HG02970 (cell line): ENCODE results near the gene SREBF2.
"Not testable (repeated sequence)": the region's sequence is repeated elsewhere in the genome, so short reads cannot be mapped to it uniquely, and the experiment has no call there.

ENCODE experiments used
- ATAC-seq: cut with Tn5 transposase; IDR thresholded peaks from one replicate; pipeline ENCODE4 v1.9.1; 2021; ENCODE audit warnings: mild to moderate bottlenecking, moderate library complexity, moderate number of reproducible peaks; ENCODE audit not compliant: unreplicated experiment, low FRiP score

Gene SREBF2

DNA sequence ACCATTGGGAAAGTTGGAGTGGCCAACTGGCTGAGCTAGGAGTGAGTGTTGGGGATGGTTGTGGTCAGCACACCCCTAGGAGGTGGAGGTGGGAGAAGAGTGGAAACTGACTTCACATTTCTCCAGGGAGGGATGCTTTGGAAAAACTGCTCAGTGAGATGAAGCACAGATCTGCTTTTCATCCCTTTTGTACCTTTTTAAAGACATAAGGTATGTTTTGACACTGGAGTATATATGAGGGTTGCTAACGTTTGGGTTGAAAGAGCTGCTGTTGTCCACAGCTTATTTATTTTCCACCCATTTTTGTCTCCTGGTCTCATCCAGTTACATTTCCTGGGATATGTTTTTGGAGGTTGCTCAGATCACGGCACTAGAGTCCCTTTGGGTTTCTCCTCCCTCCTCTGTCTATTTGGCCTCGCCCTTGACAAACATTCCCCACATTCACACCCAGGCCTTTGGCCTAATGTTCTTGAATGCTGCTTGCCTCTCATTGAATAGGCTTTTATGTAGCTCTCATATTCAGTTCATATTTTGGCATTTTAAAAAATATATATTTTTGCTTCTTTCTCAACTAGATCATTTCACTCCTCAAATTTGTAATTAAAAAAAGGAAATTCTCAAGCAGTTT lies 8.3 kb downstream of the SREBF2 start:
- no peak for ATAC-seq

DNA sequence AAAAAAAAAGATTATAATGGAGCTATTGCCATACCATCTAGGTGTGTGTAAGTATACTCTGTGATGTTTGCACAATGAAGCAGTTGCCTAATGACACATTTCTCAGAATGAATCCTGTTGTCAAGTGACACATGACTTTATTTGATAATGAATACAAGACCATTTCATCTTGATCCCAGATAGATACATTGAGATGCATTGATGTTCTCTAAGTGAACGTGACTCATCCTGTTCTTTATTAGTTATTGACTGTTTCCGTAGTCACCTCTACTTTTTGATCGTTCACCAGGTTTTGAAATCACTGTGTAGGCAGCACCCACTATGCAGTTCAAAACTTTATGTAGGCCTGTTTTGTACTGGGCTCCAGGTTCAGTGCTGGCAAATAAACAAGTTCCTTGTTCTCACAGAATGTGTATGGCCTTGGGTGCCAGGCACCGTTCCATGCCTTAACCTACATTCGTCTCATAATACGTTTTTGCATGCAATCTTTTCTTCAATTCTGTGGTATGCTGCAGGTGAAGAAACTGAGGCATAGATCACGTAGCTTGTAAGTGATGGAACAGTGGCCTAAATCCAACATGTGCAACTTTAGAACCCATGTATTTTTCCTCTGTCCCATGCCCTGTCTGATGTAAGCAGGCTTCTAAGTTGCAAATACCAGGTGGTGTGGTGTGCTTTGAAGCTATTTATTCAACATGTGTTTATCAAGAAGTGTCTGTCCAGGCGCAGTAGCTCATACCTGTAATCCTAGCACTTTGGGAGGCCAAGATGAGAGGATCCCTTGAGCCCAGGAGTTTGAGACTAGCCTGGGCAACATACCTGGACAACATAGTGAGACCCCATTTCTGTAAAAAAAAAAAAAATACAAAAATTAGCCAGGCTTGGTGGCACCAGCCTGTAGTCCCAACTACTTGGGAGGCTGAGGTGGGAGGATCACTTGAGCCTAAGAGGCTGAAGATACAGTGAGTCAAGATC lies 10.4 kb downstream of the SREBF2 start:
- no peak for ATAC-seq

DNA sequence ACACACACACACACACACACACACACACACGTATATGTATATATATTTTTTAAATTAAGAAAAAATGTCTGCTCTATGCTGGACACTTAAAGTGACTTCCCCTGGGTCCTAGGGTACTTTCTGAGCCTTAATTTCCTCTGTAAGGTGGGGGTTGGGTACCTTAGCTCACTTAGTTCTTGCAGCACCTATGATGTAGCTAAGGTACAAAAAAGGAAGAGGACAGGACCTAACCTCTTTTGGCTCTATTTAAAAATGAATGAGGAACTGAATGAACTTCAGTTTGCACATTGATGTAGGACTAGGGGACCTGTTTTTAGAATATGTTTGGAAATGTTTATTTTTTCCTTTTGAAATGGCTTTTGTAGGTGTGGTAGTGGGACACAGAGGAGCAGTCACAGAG lies 11.1 kb downstream of the SREBF2 start:
- no peak for ATAC-seq

DNA sequence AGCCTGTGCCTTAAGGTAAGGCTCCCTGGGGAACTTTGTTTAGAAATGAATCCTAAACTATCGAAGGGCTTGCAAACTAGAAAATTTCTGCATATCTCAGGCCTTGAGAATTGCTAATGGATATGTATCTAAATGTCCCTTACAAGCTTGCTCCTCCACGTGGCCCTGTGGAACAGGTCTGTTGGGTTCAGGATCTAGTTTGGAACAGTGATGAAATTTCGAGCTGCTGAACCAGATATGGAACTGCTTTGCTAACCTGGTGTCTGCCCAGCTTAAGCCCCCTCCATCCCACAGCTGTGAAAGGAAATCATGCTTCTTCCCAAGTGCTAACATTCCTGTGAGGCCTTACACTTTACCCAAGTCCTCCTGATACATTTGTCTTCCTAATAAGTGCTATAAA lies 11.6 kb downstream of the SREBF2 start:
- ATAC-seq = no peak

DNA sequence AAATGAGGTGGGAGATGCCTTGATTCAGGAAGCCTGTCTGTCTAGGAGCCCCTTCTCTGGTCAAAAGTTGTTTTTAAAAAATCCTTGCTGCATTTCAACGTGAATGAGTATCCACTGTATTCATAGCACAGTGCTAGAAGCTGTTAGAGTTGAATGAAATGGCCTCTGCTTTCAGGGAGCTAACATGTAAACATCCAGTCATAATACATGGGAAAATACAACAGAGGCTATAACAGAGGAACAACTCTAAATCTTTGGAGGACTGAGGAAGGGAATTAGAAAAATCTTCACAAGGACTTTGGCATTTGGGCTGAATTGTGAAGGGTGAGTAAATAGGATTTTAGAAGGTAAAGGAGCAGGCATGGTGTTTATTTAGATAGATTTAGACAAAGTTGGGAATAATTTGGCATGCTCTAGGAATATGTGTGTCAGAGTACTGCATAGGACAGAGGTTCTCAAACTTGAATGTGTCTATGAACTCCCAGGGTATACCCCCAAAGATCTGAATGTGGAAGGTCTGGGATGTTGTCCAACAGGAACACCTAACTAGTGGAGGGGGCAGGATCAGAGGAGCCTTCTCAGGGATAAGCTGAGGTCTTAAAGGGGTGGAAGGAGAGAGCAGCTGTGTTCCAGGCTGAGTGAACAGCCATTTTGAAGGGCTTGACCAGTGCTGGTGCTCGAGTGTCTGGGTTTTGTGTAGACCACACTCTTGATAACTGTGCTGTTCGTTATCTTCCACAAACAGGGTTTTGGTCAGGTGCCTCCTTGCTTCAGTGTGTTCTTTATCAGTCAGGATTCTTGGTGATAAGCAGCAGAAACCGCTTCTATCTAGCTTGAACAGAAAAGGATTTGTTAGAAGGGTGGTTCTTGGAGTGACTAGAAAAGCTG lies 12.7 kb downstream of the SREBF2 start:
- ATAC-seq = no peak

DNA sequence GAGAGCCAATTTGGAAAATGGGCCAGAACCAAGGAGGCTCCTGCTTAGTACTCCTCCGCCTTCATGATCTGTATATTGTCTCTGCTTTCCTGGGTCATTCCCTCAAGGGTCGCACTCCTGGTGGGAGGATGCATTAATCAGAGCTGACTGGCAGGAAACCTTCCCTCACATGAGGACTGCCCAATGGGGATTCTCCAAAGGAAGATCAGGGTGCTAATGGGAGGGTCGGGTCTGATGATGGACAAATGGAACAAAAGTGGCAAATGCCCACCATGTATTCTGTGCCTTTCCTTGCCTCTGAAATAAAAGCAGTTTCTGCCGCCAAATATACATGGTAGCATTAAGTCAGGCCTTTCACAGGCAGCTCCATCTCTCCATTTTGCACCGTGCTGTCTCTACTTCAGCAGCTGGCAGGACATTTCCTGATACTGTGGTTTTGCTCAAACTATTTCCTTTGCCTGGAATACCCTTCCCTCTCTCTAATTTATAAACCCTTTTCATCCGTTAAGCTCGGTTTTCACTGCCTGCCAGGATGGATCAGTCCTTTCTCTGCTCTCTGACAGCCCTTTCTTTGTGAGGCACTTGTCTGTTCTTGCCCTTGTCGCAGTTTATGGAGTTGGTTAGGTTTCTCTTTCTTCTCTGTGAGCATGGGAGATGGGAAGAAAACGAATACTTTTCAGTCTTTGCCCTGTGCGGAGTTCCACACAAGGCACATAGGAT lies 13.5 kb downstream of the SREBF2 start:
- no peak for ATAC-seq

DNA sequence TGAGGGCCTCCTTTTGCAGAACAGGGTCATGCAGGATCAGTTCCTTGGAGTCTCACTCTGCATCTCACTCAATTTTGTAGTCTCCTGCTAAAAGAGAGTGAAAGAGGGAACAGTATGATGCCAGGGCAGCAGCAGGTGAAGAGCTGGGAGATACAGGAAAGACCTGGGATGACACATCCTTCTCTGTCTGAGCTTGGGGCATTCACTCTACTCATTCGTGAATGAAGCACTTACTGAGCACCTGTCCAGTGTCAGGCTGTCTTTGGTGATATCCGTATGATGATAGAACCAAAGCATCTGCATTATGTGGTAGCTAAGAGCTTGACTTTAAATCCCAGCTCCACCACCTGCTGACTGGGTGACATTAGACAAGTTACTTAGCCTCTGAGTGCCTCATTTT lies 14.4 kb downstream of the SREBF2 start:
- no peak for ATAC-seq

DNA sequence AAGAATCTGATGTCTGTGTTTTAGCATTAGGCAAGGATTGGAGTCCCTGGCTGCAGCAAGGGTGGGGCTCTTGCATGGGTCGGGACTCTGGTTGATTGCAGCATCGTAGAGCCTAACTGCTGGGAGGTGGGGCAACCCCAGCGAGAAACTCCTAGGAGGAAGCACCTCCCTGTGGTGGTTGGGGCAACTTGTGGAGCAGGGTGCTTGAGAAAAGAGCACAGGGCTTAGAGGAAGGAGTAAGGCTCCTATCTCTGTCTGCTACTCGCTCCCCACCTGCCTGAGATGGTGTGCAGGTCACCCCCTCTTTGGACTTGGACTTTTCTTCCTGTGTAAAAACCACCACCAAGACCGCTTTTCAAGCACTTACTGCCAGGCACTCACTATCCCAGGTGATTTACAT lies 15.6 kb downstream of the SREBF2 start:
- ATAC-seq = no peak

DNA sequence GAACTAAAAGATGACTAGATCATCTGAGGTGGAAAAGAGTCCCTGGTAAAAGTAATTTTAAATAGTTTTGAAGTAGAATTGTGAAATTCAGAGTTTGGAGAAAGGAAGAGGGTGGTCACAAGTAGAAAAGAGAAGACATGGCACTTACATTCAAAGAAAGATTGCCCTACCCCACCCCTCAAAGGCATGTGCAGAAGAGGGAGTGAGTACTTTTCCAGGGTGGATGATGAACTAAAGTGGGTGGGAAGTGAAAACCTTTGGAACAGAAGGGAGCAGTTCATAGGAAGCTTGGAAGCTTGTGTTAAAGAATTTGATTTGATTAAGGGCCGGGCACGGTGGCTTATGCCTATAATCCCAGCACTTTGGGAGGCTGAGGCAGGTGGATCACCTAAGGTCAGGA lies 23.6 kb downstream of the SREBF2 start:
- ATAC-seq = no peak

DNA sequence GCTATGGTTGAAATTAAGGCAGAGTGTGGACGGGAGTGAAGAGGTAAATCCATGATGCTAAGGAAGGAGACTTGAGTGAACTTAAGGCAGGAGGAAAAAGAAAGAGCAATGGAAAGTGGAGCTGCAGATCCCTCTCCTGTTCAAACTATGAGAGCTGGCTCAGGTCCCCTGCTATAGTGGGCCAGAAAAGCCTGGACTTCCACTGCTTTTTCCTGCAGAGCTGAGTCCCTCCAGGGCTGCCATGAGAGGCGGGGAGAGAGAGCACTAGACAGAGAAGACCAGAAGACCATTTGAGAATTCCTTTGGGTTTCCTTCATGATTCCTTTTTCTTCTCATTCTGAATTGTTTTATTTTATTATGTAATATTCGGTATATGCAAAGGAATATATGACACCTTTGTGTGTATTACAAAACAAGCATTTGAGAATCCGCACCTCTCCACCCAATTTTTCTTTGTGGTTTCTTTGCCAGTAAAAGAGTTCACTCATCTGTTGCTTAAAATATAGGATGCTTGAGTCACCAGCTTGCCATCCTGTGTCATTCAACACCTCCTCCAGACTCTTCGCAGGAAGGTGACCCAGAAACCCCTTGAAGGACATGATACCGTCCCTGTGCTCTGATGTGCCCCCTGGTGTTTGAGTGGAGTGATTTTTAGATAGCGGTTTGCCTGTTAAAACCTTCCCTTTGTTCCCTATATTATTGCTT lies 24.4 kb downstream of the SREBF2 start:
- no peak for ATAC-seq

DNA sequence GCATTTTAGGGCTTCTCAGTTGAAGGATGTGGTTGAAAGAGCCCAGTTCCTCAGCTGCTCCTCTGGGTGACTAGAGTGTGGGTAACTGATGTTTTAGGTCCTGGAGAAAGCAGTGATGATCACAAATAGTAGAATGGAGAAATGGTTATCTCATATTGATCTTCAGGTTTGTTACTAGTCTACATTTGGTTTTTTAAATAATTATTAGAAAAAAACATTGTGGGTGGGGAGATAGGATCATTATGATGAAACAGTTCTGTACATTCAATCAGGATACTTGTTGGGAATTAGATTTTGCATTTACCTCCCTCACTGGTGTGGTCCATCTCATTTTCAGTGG lies 24.9 kb downstream of the SREBF2 start:
- no peak for ATAC-seq

DNA sequence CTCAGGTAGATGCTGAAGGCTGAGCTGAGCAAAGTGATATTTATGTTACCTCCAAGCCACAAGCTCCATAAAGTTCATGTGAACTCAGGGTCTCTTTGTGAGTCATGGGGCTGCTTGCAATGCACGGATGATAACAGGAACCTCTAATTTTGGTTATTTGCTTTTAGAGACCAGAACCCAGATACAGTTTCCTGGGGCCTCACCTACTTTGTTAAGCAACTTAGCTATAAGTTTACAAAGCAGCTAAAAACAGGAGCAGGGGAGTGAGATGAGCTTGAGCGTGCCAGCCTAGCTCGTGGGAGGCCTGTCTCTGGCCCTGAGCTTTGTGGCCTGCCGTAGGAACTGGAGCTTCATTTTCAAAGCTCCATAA lies 29.2 kb downstream of the SREBF2 start:
- ATAC-seq = no peak

DNA sequence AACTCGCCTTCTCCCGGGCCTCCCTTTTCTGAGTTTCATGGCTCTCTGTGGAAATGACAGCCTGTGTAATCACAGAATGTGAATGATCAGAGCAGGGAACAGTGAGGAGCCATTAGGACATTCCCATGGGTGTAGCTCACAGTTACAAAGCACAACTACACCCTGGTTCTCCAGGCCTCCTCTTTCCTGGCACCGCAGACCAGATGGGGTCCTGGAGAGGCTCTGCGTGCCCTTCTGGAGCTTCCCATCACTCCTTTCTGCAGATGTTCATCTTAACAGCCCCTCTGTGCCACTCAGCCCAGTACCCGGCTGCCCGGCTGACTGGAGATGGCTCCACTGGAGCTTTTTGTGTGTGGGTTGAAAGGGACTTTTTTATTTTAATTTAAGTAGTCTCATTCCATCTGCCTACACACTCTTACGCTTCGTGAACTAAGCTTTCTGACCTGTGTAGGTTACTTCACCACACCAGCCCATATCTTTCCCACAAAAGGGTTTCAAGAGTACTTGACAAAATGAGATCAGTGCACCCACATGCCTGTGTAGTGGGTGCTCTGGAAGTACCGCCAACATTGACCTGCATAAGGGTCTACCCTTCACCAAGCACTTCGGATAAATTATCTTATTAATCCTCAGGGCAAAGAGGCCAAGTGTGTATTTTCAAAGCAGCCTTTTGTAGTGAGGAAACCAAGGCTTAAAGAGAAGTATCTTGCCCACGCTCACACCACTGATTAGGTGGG lies 29.8 kb downstream of the SREBF2 start:
- no peak for ATAC-seq

DNA sequence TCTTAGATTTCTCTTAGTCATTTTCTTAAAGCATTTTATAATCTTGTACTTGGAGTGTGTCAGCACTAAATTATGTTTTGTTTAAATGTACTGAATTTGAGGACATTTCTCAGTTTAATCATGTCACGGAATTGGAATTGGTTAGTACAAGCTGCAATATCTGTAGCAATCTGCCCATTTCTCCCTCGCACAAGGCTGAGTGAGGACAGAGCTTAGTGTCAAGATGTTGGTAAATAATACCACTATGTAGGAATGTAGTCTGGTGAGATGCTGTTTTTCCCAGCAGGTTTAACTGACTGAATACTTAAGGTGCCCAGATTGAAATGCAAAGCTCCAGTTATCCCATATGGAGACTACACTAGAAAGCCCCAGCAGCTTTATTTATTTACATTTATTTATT lies 30.6 kb downstream of the SREBF2 start:
- no peak for ATAC-seq

DNA sequence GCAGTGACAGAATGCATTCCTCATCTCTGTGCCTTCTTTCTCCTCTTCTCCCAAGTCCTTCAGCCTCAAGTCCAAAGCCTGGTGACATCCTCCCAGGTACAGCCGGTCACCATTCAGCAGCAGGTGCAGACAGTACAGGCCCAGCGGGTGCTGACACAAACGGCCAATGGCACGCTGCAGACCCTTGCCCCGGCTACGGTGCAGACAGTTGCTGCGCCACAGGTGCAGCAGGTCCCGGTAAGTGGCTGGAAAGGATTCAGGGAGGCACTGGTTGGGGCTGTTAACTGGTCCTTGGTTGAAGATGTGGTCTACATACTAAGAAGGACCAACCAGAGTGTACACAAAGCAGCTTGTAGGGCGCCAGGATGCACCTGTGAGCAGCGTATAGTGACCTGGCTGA lies 35.7 kb downstream of the SREBF2 start:
- no peak for ATAC-seq

DNA sequence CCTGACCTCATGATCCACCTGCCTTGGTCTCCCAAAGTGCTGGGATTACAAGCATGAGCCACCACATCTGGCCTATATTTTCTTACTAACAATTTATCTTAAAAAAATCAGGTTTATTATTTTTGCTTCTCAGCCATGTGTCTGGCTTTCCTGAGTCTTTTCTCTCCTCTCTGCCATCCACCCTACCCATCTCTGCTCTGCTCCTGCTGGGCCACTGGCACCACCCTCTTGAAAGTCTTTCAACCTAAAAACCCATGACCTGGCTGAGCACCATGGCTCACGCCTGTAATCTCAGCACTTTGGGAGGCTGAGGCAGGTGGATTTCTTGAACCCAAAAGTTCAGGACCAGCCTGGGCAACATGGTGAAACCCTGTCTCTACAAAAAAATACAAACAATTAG lies 37.2 kb downstream of the SREBF2 start:
- ATAC-seq = not testable (repeated sequence)

DNA sequence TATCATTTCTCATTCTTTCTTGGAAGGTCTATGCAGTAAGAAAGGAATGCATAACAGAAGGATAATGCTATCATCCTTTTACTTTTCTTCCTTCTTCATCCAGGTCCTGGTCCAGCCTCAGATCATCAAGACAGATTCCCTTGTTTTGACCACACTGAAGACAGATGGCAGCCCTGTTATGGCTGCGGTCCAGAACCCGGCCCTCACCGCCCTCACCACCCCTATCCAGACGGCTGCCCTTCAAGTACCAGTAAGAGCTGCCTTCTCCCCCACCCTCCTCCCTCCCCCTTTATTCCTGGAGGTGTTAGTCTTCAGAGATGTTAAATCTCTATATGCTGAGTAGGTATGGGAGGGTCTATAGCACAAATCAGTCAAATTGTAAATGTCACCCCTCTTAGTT lies 37.9 kb downstream of the SREBF2 start:
- no peak for ATAC-seq

DNA sequence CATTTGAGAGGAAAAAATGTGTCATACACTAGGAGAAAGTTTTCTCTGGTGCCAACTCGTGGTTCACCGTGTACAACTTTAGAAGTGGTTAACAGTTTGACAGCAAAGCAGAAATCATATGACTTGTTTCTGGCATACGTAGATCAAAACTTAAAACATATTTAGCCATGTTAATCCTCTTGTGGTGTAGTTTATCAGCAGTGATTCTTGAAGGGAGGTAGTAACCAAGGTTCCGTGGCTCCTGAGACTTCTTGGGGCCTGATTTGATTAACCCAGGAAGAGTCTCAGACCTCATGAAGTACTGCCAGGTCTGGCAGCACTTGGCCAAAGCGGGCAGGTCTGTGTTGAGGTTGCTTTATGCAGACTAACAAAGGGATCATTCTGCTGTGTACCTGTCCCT lies 40.5 kb downstream of the SREBF2 start:
- ATAC-seq = no peak

DNA sequence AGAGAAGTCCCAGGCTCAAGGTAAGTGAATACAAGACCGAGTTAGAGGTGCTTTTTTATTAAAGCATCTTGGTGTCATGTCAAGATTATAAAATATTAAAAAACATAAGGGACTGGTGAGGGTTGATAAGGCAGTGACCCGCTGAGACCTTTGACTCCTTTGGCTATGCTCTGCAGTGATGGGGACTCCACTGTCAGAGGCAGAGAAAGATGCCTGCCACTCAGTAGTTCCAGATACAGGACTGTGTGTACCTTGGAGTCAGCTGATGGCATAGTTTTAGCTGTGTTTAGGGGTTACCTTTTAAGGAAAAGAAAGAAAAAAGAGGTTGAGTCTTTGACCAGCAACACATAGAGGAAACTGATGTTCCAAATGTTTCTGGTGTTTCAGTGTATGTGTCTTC lies 41.2 kb downstream of the SREBF2 start:
- no peak for ATAC-seq
